HUES64 (cell line): ENCODE data around the gene USP25.

ENCODE experiments used
- H3K27ac ChIP-seq: 2 replicates; pipeline ENCODE4 v1.7.0; 2013; ENCODE audit warnings: low read depth, low read length, inconsistent platforms
- H3K27me3 ChIP-seq: 2 replicates; pipeline ENCODE4 v1.6.1; 2013; ENCODE audit warnings: mild to moderate bottlenecking, low read length; ENCODE audit not compliant: insufficient read depth
- H3K36me3 ChIP-seq: 2 replicates; pipeline ENCODE4 v1.6.1; 2013; ENCODE audit warnings: mild to moderate bottlenecking, low read length; ENCODE audit not compliant: insufficient read depth
- H3K4me1 ChIP-seq: 2 replicates; pipeline ENCODE4 v1.6.1; 2013; ENCODE audit warnings: mild to moderate bottlenecking, low read length, moderate library complexity; ENCODE audit not compliant: insufficient read depth
- H3K4me3 ChIP-seq: 2 replicates; pipeline ENCODE4 v1.5.1; 2013; ENCODE audit warnings: mild to moderate bottlenecking, low read length, moderate library complexity
- H3K9ac ChIP-seq: 2 replicates; pipeline ENCODE4 v1.6.1; 2013; ENCODE audit warnings: mild to moderate bottlenecking, low read depth, low read length
- H3K9me3 ChIP-seq: 2 replicates; pipeline ENCODE4 v1.6.1; 2013; ENCODE audit warnings: low read depth, low read length; ENCODE audit not compliant: insufficient read depth
- WGBS: fragments of 150-250, 120-280 bp; methylation state at CpG from one replicate; pipeline ENCODE4 v1.1.7; 2013; ENCODE audit warnings: missing lambda C conversion rate; 5-methylcytosine and 5-hydroxymethylcytosine counted together

Gene USP25

DNA sequence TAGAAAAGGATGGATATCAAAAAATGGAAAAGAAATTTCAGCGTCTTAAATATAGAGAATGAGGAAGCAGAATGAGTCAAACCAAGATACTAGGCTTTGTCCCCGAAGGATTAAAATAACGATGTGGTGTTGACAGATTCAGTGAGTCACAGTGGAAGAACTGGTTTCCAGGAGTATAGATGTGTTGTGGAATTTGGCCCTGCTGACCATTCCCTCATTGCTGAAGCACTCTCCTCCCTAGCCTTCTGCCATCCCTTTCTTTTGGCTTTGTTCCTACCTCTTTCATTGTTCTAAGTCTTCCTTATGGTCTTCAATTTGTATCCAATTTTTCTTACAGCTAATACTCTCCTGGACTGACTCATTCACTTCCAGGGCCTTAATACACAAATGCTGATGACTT, 23.1 kb upstream of the USP25 start:
- Histone ChIP-seq H3K4me1 (no peaks in the 10 kb centered on the region), H3K27ac (no peak overlapping the region), H3K27me3 (no peaks in the 10 kb centered on the region), H3K4me3 (no peak overlapping the region), H3K9me3 (peaks cover 7% of the 10 kb centered on the region; the same call in 1 of the 2 replicates), H3K36me3 (no peaks in the 10 kb centered on the region), H3K9ac (no peak overlapping the region)
- 79% methylated on average over 3 of the region's 3 CpGs for WGBS

DNA sequence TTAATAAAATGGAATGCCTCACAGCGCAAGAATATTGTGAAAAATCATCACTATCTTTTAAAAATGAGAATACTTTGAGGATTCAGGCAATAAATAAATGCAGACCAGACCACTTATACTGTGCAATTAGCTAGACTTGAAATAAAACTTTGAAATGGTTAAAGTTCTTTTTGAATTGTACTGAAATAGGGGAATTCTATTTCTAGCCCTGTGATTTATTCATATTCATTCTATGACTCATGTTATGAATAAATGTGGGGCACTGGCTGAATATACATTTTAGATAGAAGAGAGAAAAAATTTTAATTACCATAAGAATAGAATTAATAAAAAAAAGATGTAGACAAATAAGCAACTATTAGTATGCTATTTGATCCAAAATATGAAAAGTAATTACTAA, 16.4 kb upstream of the USP25 start:
- Histone ChIP-seq H3K36me3 (no peaks in the 10 kb centered on the region), H3K4me3 (no peak overlapping the region), H3K27ac (no peak overlapping the region), H3K27me3 (no peaks in the 10 kb centered on the region), H3K9me3 (no peaks in the 10 kb centered on the region), H3K4me1 (no peaks in the 10 kb centered on the region), H3K9ac (no peak overlapping the region)
- WGBS: 100% methylated on average over 1 of the region's 1 CpG

GRCh38 chr21:15718711-15719110, 11.1 kb upstream of the USP25 start:
- Histone ChIP-seq H3K27me3 (no peaks in the 10 kb centered on the region), H3K4me3 (no peak overlapping the region), H3K27ac (no peak overlapping the region), H3K4me1 (peaks cover 16% of the 10 kb centered on the region; the same call in 1 of the 2 replicates), H3K9ac (no peak overlapping the region), H3K36me3 (no peaks in the 10 kb centered on the region), H3K9me3 (no peaks in the 10 kb centered on the region; the same call in 1 of the 2 replicates)

DNA sequence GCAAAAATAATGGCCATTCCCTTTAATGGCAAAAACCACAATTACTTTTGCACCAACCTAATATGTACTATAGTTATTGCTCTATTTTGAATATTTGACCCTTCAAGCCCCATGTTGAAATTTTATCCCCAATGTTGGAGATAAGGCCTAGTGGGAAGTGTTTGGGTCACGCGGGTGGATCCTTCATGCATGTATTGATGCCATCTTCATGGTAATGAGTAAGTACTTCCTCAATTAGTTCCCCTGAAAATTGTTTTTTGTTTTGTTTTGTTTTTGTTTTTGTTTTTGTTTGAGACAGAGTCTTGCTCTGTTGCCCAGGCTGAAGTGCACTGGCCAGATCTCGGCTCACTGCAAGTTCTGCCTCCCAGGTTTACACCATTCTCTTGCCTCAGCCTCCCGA, 9.8 kb upstream of the USP25 start:
- Histone ChIP-seq H3K27ac (no peak overlapping the region), H3K4me1 (peaks cover 16% of the 10 kb centered on the region; the same call in 1 of the 2 replicates), H3K9ac (no peak overlapping the region), H3K9me3 (no peaks in the 10 kb centered on the region; the same call in 1 of the 2 replicates), H3K36me3 (no peaks in the 10 kb centered on the region), H3K27me3 (no peaks in the 10 kb centered on the region), H3K4me3 (no peak overlapping the region)
- 94% methylated on average over 4 of the region's 4 CpGs for WGBS

GRCh38 chr21:15722591-15723324, 7.0 kb upstream of the USP25 start:
- Histone ChIP-seq H3K4me1 (peaks cover 16% of the 10 kb centered on the region; the same call in 1 of the 2 replicates), H3K9me3 (no peaks in the 10 kb centered on the region; the same call in 1 of the 2 replicates), H3K36me3 (no peaks in the 10 kb centered on the region), H3K9ac (no peak overlapping the region), H3K4me3 (no peak overlapping the region), H3K27me3 (no peaks in the 10 kb centered on the region), H3K27ac (no peak overlapping the region)
- WGBS: 61% methylated on average over 3 of the region's 4 CpGs

DNA sequence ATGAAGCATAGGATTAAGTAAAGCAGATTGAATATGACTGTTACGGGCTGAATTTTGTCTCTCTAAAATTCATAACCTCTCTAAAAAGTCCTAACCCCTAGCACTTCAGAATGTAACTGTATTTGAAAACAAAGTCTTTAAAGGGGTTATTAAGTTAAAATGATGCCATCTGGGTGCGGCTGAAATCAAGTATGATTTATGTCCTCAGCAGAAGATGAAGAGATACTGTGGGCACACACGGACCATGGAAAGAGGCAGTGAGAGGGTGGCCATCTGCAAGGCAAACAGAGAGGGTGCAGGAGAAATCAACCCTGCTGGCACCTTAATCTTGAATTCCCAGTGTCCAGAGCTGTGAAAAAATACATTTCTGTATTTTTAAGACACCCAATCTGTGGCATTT, 3.8 kb upstream of the USP25 start:
- Histone ChIP-seq H3K27me3 (peaks cover 9% of the 10 kb centered on the region; the same call in 1 of the 2 replicates), H3K9me3 (no peaks in the 10 kb centered on the region; the same call in 1 of the 2 replicates), H3K9ac (no peak overlapping the region), H3K36me3 (no peaks in the 10 kb centered on the region), H3K4me1 (peaks cover 16% of the 10 kb centered on the region; the same call in 1 of the 2 replicates), H3K27ac (no peak overlapping the region), H3K4me3 (no peak overlapping the region)
- WGBS: 97% methylated on average over 2 of the region's 3 CpGs

DNA sequence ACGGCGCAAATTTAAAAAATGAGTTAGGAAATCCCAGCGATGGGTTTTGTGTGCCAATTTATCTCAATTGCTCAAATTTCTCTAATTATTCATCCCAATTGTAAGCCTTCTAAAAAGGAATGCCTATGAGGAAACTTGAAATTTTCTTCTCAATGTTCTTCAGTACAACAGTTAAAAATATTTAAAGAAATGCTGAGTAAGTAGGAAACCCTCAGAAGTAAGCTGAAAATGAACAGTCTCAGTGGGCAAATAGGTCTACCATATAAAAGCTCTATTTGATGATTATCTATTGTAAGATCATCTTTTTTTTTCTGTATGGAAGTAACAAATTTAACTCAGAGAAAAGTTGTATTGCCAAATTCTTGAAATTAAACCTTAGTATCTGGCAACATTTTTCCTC, 1.7 kb upstream of the USP25 start:
- Histone ChIP-seq H3K4me3 (no peak overlapping the region), H3K4me1 (peaks cover 23% of the 10 kb centered on the region), H3K9ac (no peak overlapping the region), H3K27me3 (peaks cover 9% of the 10 kb centered on the region; the same call in 1 of the 2 replicates), H3K9me3 (no peaks in the 10 kb centered on the region), H3K36me3 (no peaks in the 10 kb centered on the region), H3K27ac (no peak overlapping the region)
- 95% methylated on average over 3 of the region's 3 CpGs for WGBS

GRCh38 chr21:15729346-15729673, 472 bp upstream of the USP25 start:
- peak overlapping the region; percentile 22; the same call in 1 of the 2 replicates for H3K27ac ChIP-seq
- no peaks in the 10 kb centered on the region for H3K9me3 ChIP-seq
- H3K4me3 ChIP-seq: peak overlapping the region; percentile 89
- peaks cover 9% of the 10 kb centered on the region; the same call in 1 of the 2 replicates for H3K27me3 ChIP-seq
- WGBS: 18% methylated on average over 11 of the region's 11 CpGs
- H3K36me3 ChIP-seq: no peaks in the 10 kb centered on the region
- H3K9ac ChIP-seq: peak overlapping the region; percentile 58
- H3K4me1 ChIP-seq: peaks cover 17% of the 10 kb centered on the region

DNA sequence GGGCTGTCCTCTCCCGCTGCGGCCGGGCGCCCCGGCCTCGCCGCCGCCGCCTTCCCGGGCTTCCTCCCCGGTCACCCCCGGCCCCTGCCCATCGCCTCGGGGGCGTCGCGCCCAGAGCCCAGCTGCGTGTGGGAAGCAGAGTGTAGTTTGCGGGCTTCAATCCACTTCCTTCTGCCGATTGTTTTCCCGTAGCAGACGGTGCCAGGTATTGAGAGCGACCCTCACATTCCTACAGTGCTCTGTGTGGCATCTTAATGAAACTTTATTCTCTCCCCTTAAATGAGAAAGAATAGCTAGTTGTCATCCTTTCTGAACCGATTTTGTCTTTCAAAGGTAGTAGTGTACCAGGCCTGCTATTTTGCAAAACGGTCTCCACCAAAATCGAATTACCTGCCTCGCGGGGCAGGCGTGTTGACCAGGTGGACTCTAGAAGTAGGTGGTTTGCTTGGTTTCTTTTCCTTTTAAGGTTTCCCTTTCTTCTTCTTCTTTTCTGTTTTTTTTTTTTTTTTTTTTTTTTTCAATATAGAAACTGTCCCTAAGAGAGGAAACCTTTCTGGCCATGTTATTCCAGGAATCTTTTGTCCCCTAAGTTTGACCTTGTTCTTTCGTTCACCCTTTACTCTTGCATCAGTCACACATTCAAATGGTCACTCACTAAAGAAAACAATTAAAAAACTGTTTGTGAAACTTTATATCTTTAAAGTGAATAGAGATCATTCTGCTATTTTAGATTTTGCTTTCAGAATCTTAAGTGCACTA, 881 bp downstream of the USP25 start:
- peak overlapping the region; percentile 89 for H3K4me3 ChIP-seq
- H3K4me1 ChIP-seq: peaks cover 24% of the 10 kb centered on the region
- H3K27me3 ChIP-seq: peaks cover 9% of the 10 kb centered on the region; the same call in 1 of the 2 replicates
- H3K9ac ChIP-seq: peak overlapping the region; percentile 98
- WGBS: under 1% methylated on average over 27 of the region's 30 CpGs
- H3K27ac ChIP-seq: peak overlapping the region; percentile 90
- no peaks in the 10 kb centered on the region for H3K9me3 ChIP-seq
- H3K36me3 ChIP-seq: no peaks in the 10 kb centered on the region

- H3K9me3 ChIP-seq: no peaks in the 10 kb centered on the region
- H3K4me3 ChIP-seq: peak overlapping the region; percentile 89
- peaks cover 29% of the 10 kb centered on the region for H3K4me1 ChIP-seq
- H3K9ac ChIP-seq: peak overlapping the region; percentile 98
- H3K27me3 ChIP-seq: peaks cover 9% of the 10 kb centered on the region; the same call in 1 of the 2 replicates
- WGBS: 12% methylated on average over 4 of the region's 4 CpGs
- H3K36me3 ChIP-seq: no peaks in the 10 kb centered on the region
- H3K27ac ChIP-seq: 0 out of 2 replicates have a peak overlapping the region, but pooled peaks have one; percentile 3
Measured at GRCh38 chr21:15731243-15731613, 1.4 kb downstream of the USP25 start.

GRCh38 chr21:15732290-15732995, 2.7 kb downstream of the USP25 start:
- Histone ChIP-seq H3K9ac (no peak overlapping the region), H3K27ac (no peak overlapping the region), H3K9me3 (peaks cover under 1% of the 10 kb centered on the region; the same call in 1 of the 2 replicates), H3K4me1 (peaks cover 30% of the 10 kb centered on the region), H3K4me3 (peak overlapping the region; percentile 89), H3K36me3 (no peaks in the 10 kb centered on the region), H3K27me3 (peaks cover 9% of the 10 kb centered on the region; the same call in 1 of the 2 replicates)
- 41% methylated on average over 4 of the region's 6 CpGs for WGBS
